Activated CD4-positive, alpha-beta T cell treated with anti-CD3 and anti-CD28 coated beads, Interleukin-10, Interleukin-2, amounts not matched to agents 100 ng/mL and 50 ng/mL, durations not matched to agents 16 hours and 8 hours (primary cell): ENCODE data around the gene SOWAHC.
"Not testable (repeated sequence)": the region's sequence is repeated elsewhere in the genome, so short reads cannot be mapped to it uniquely, and the experiment has no call there.

Experiments
- DNase-seq: peaks from one replicate; pipeline ENCODE4 v3.0.0-alpha.2; 2020

The SOWAHC gene, protein sequence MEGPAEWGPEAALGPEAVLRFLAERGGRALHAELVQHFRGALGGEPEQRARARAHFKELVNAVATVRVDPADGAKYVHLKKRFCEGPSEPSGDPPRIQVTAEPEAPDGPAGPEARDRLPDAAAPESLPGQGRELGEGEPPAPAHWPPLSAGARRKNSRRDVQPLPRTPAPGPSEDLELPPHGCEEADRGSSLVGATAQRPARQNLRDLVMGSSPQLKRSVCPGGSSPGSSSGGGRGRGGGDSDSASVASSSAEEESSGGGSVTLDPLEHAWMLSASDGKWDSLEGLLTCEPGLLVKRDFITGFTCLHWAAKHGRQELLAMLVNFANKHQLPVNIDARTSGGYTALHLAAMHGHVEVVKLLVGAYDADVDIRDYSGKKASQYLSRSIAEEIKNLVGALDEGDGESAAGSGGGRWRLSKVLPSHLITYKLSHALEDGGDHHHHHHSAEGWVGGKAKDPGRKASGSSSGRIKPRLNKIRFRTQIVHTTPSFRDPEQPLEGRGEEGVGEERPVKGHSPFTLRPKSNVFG

GRCh38 chr2:109613922-109614714 lies at the start of gene SOWAHC, which contains the start of gene SEPTIN10:
Gene SOWAHC (plus strand): TSS chr2:109614364. CDS start chr2:109614490, 126 bp downstream.
Gene SEPTIN10 (minus strand): TSS chr2:109613966. CDS start chr2:109613827, 139 bp downstream.
- peak; percentile 88 for DNase-seq

GRCh38 chr2:109575373-109575772 lies 38.8 kb upstream of the SOWAHC start:
- no peak for DNase-seq

DNA sequence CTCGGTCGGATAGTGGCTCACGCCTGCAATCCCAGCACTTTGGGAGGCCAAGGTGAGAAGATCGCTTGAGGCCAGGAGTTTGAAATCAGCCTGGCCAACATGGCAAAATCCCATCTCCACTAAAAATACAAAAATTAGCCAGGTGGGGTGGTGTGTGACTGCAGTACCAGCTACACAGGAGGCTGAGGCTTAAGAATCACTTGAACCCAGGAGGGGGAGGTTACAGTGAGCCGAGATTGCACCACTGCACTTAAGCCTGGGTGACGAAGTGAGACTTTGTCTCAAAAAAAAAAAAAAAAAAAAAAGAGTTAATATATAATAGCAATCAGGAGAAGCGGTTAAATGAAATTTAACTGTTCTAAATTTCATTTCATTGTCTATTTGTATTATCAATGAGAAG lies 36.5 kb upstream of the SOWAHC start:
- DNase-seq, result not testable (repeated sequence)

- no peak for DNase-seq
These were observed 31.0 kb upstream of the SOWAHC start for GRCh38 chr2:109582928-109583895.

DNA sequence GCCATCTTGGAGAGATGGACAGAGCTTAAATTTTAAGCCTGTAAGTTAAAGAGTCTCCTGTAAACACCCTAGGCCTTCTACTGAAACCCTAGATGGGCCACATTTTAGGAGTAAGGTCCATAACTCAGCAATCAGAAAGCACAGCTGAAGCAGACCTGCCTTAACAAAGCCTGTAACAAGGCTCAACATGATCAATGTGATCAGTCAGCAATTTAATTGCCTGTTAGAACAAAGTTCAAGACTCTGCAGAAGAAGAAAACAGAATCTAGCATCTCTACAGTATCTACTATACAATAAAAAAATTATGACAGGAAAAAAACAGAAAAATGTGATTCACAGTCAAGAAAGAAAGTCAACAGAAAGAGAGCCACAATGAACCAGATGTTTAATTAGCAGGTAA lies 27.5 kb upstream of the SOWAHC start:
- DNase-seq, result no peak

- DNase-seq, result no peak
These were observed 23.0 kb upstream of the SOWAHC start for GRCh38 chr2:109591206-109591605.

- DNase-seq, result no peak
These were observed 21.3 kb upstream of the SOWAHC start for GRCh38 chr2:109592905-109593304.

- no peak for DNase-seq
These were observed 19.8 kb upstream of the SOWAHC start for GRCh38 chr2:109594246-109594885.

GRCh38 chr2:109595644-109596043 lies 18.5 kb upstream of the SOWAHC start:
- DNase-seq, result no peak

- no peak for DNase-seq
These were observed 16.9 kb upstream of the SOWAHC start for GRCh38 chr2:109597283-109597682.

DNA sequence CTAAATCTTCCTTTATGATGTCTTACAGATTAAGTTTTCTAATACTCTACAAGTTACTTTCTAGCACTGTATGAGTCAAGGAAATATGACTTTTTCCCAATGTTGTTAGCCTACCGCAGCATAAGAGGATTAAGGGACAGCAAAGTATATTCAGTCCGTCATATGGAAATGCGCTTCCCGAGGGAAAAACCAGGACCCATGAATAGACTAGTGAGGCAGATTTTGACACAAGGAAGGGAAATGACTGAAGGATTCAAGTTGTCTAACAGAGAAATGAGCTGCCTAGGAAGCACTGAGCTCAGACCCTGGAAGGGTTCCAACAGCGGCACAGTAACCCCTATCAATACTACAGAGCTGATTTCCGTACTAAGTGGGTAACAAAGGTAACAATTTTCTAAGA lies 12.4 kb upstream of the SOWAHC start:
- no peak for DNase-seq

- no peak for DNase-seq
These were observed 11.5 kb upstream of the SOWAHC start for GRCh38 chr2:109602617-109603188.

DNA sequence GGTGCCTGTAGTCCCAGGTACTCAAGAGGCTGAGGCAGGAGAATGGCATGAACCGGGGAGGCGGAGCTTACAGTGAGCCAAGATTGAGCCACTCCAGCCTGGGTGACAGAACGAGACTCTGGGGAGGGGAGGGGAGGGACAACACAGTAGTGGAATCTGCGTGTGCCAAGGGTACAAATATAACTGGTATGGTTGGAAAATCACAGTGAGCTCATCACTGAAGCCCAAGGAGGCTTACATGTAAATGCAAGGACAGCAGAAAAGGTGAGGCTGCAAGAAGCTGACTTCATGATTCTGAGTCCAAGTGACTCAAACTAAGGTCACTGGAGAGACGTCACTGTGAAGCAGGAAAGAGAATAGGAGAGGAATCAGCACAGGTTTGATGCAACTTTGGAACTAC lies 9.6 kb upstream of the SOWAHC start:
- no peak for DNase-seq

GRCh38 chr2:109607766-109608165 lies 6.4 kb upstream of the SOWAHC start:
- DNase-seq, result no peak

DNA sequence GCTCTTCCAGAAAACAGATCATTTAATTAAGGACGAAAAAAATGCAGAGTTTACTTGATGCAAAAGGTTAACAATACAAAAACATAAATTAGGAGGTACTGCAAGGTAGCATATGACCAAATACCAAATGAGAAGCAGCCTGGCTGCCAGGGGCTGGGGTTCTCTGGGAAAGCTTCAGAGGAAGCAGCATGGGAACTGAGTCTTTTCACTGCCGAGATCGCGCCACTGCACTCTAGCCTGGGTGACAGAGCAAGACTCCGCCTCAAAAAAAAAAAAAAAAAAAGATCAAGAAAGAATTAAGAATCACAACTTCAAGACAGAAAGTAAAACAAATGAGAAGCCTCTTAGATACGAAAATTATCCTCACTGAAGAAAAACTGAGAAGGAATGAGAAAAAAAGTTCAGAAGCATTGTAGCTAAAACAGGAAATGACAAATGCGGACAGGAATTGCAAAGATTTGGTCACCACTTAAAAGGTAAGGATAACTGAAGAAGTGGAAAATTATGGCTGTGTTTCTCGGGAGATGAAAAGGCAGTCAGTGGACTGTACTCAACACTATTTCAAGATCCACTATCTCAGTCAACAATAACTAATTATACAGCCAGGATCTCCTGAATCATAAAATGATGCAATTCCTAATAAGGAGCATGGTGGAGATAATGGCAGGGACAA lies 4.7 kb upstream of the SOWAHC start:
- no peak for DNase-seq

- DNase-seq, result no peak
These were observed 2.6 kb upstream of the SOWAHC start for GRCh38 chr2:109611467-109612095.

DNA sequence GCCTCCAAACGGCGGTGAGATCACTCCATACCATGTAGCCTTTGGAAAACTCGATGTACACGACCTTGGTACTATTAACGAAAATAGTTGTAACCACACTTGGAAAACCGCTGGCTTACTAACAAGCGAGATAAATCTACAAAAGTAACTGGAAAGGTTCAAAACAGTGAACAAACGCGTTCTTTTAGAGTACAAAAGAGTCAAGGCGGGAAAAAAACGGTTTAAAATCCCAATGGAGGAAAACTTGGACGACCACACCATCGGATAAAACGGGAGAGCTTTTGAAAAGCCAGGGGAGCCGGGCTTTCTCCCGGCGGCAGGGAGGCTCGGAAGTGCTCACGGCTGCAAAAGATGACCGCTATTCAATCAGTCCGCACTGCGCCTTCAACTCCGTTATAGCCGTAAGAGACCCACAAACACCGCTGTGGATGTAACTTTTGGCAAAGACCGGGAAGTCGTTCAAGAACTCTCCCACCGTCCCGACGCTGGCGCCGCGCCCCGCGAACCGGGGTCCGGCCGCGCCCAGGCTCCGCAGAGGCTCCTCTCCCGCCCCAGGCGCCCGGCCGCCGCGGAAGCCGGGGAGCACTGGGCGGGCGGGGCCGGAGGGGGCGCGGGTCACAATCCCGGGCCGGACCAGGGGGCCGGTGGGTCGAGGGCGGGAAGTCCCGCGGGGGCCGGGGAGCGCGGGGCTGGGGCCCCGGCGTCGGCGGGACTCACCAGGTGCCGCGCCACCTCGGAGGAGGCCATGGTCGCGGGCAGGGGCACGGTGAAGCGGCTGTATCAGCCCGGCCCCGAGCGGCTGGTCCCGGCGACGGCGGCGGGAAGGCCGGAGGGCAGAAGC lies 863 bp upstream of the SOWAHC start:
- no peak for DNase-seq

DNA sequence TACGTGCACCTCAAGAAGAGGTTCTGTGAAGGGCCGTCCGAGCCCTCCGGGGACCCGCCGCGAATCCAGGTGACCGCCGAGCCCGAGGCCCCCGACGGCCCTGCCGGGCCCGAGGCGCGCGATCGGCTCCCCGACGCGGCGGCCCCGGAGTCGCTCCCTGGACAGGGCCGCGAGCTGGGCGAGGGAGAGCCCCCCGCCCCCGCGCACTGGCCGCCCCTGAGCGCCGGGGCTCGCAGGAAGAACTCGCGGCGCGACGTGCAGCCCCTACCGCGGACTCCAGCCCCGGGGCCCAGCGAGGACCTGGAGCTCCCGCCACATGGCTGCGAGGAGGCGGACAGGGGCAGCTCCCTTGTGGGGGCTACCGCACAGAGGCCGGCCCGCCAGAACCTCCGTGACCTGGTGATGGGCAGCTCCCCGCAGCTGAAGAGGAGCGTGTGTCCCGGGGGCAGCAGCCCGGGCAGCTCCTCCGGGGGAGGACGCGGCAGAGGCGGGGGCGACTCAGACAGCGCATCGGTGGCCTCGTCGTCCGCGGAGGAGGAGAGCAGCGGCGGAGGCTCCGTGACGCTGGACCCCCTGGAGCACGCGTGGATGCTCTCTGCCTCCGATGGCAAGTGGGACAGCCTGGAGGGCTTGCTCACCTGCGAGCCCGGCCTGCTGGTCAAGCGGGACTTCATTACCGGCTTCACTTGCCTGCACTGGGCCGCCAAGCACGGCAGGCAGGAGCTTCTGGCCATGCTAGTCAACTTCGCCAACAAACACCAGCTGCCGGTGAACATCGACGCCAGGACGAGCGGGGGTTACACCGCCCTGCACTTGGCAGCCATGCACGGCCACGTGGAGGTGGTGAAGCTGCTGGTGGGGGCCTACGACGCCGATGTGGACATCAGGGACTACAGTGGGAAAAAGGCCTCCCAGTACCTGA lies 812 bp downstream of the SOWAHC start:
- no peak for DNase-seq
